RWPE1 (cell line): ENCODE results near the gene ROR1.

ENCODE experiments used
- CTCF ChIA-PET: fragments of 350-600 bp; sonication (Branson Sonifier 250); formaldehyde crosslinking; extraction: SDS; loops from one replicate; lab custom pipeline; 2021; lab: Yijun Ruan, JAX
- POLR2A ChIA-PET: fragments of 400-600 bp; formaldehyde crosslinking; extraction: SDS; loops from one replicate; lab custom pipeline; 2020; ENCODE audit warnings: antibody characterized with exemption; ENCODE audit not compliant: low non-redundant PET; lab: Yijun Ruan, JAX
- DNase-seq: peaks from one replicate; pipeline ENCODE4 v3.0.0; 2012; ENCODE audit warnings: low spot score
- H3K27ac ChIP-seq: fragments of 450-650 bp; 2 replicates; pipeline ENCODE4 v1.5.1; 2017
- CTCF ChIP-seq: fragments of 450-650 bp; conservative IDR thresholded peaks from 2 replicates; pipeline ENCODE4 v1.5.1; 2017; ENCODE audit warnings: low read depth, mild to moderate bottlenecking

Gene ROR1

GRCh38 chr1:63743781-63744180, 30.0 kb upstream of the ROR1 start:
- POLR2A ChIA-PET, result no interaction called here

GRCh38 chr1:63746129-63746864, 27.5 kb upstream of the ROR1 start:
- DNase-seq, result peak; percentile 15
- H3K27ac ChIP-seq, result peak overlapping the region; percentile 71
- no peak for TF ChIP-seq CTCF
- CTCF ChIA-PET, result no interaction called here
- POLR2A ChIA-PET, result no interaction called here

More at GRCh38 chr1:63743781-63744180, 30.0 kb upstream of the ROR1 start:
- CTCF ChIA-PET, result no interaction called here
- DNase-seq, result no peak
- H3K27ac ChIP-seq, result no peak overlapping the region
- TF ChIP-seq CTCF, result no peak

GRCh38 chr1:63747445-63747844, 26.4 kb upstream of the ROR1 start:
- TF ChIP-seq CTCF, result no peak
- no peak for DNase-seq
- ChIA-PET CTCF (no interaction called here), POLR2A (no interaction called here)
- no peak overlapping the region for H3K27ac ChIP-seq

GRCh38 chr1:63748046-63748580, 25.7 kb upstream of the ROR1 start:
- H3K27ac ChIP-seq, result no peak overlapping the region
- DNase-seq, result no peak
- CTCF ChIA-PET, result no interaction called here
- POLR2A ChIA-PET, result no interaction called here
- TF ChIP-seq CTCF, result no peak

GRCh38 chr1:63748641-63749040, 25.2 kb upstream of the ROR1 start:
- no peak for TF ChIP-seq CTCF
- no peak for DNase-seq
- no peak overlapping the region for H3K27ac ChIP-seq
- CTCF ChIA-PET, result no interaction called here
- POLR2A ChIA-PET, result no interaction called here

GRCh38 chr1:63750721-63751120, 23.1 kb upstream of the ROR1 start:
- no peak for TF ChIP-seq CTCF
- H3K27ac ChIP-seq, result no peak overlapping the region
- ChIA-PET CTCF (no interaction called here), POLR2A (no interaction called here)
- no peak for DNase-seq
